HG03432 (cell line): ENCODE measurements around the gene OR7A17.

ENCODE experiments used
- ATAC-seq: cut with Tn5 transposase; IDR thresholded peaks from one replicate; pipeline ENCODE4 v1.9.1; 2021; ENCODE audit warnings: mild to moderate bottlenecking, moderate library complexity; ENCODE audit not compliant: unreplicated experiment

Gene OR7A17

DNA sequence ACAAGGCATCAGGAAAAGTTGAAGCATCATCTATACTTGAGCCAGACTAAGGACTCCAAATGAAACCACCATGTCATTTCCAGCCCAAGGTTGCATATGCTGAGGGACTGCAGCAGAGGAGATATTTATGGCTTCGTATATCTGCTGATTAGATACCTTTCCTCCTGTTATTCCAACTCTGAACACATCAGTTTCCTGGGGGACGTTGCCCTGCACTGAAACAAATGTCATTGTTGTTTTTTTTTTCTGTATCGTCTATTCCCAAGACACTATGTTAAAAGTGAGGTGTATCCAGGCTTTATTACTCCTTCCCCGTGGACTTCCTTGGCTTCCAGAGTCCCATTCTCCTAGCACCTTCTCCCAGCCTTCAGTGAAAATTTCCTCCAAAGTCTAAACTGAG, at the start of gene OR7A17:
Gene OR7A17 (minus strand): TSS at position 101 of the 400 bp plus-strand sequence. CDS start 4,777 bp downstream, outside the sequence.
- ATAC-seq = no peak

DNA sequence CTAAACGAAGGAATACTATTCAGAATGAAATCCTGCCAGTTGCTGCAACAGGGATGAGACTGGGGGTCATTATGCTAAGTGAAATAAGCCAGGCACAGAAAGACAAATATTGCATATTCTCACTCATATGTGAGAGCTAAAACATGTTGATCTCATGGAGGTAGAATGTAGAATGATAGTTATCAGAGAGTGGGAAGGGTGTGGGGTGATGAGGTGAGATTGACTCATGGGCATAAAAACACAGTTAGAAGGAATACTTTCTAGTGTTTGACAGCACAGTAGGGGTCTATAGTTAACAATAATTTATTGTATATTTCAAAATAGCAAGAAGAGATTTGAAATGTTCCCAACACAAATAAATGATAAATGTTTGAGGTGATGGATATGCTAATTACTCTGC, 47.6 kb upstream of the OR7A17 start:
- ATAC-seq = no peak

DNA sequence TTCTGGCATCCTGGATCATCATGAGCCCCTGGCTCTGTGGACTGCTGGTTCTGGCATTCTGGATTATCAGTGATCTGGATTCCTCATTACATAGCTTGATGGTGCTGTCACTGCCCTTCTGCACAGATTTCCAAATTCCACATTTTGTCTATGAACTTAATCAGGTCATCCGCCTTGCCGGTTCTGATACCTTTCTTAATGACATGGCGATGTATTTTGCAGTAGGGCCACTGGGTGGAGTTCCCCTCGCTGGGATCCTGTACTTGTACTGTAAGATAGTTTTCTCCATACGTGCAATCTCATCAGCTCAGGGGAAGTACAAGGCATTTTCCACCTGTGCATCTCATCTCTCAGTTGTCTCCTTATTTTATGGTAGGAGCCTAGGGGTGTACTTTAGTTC, 30.9 kb upstream of the OR7A17 start:
- no peak for ATAC-seq

DNA sequence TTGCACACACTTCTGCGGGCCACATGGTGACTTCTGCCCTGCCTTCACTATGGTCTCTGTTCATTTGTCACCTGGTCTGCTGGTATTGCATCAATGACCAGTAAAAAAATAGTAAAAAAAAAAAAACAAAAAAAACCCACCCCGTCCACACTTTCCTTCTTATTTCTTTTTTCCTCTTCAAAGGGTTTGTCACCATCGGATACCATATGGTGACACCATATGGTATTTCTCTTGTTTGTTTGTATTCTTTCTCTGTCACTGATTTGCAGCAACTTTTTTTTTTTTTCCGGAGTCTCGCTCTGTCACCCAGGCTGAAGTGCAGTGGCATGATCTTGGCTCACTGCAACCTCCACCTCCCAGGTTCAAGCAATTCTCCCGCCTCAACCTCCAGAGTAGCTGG, 29.2 kb upstream of the OR7A17 start:
- ATAC-seq = no peak

DNA sequence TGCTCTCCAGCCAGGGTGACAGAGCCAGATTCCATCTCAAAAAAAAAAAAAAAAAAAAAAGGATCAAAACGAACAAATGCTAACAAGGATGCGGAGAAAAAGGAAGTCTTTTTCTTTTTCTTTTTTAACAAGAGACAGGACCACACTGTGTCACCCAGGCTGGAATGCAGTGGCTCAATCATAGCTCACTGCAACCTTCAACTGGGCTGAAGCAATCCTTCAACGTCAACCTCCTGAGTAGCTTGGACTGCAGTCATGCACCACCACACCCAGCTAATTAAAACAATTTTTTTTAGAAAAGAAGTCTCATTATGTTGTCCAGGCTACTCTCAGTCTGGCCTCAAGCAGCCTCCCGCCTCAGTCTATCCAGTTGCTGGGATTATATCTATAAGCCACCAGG, 20.8 kb upstream of the OR7A17 start:
- ATAC-seq = no peak

DNA sequence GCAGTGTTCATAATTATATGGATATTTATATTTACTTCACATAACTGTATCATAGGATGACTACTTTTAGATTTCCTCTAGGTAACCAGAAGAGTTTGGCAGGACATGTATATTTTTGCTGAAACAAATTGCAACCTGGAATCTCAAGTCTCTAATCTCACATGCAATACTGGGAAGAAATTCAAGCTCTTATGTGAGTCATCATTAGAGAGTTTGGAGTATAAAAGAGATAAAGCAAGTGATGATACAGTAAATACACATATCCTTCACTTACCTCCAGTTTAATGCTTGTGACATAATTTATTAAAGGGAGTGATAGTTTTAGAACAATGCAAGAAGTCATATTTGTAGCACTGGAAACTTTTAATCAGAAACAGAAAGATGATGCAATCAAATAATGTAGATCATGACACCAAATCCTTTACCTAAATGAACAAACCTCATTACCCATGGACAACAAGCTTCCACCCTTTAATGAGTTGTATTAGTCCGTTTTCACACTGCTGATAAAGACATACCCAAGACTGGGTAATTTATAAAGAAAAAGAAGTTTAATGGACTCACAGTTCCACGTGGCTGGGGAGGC, 15.8 kb upstream of the OR7A17 start:
- no peak for ATAC-seq

DNA sequence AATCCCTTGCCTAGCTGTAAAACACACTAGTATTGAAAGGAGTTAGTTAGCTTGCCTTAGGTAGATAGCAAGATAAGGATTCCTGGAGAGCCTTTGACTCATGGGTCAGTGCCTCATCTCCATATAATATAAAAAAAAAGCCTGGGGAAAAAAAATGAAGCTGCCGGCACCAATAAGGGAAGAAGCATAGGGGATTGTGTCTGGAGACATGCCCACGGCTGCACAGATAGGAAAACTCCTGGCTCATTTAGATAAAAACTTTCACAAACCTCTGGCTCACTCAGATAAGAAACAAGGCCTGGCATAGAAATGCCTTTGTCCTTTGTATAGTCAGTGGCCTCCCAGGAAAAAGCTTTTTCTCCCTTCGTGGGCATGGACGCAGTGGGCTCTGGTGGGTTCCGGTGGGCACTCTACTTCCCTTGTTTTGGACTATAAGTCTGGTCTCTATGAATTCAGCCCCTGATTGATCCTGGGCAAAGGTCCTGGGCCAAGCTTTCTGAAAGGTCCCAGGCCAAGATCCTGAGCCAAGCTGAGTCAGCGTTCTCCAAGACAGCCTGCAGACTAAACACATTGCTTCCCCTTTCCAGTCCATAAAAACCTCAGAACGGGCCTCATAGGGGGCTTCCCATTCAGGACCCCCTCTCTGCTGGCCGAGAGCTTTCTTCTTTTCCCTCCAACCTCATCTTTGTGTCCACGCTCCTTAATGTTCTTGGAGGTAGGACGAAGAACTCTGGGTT, 4.9 kb upstream of the OR7A17 start:
- no peak for ATAC-seq

DNA sequence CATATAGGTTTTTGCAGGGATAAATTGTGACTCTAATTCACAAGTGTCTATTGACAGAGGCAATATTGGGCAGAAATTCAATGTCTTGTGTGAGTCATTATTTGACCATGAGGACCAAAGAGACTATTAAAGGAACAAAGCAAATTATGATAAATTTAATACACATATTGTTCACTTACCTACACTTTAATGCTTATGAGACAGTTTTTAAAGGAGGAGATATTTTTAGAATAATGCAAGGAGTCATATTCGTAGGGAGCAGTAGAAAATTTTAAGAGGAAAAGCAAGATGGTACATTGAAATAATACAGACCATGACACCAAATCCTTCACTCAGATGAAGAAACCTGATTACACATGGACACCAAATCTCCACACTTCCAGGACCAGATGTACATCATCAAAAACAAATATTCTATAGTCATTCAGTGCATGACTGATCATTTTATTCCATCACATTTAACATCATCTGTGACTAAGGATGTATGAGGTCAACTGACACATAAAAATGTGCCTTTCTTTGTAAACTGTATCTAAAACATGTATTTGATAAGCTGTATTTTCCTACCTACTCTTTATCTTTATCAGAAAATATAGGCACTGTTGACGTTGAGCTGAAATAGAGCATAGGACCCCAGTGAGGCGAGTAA, 4.2 kb upstream of the OR7A17 start:
- ATAC-seq = no peak

DNA sequence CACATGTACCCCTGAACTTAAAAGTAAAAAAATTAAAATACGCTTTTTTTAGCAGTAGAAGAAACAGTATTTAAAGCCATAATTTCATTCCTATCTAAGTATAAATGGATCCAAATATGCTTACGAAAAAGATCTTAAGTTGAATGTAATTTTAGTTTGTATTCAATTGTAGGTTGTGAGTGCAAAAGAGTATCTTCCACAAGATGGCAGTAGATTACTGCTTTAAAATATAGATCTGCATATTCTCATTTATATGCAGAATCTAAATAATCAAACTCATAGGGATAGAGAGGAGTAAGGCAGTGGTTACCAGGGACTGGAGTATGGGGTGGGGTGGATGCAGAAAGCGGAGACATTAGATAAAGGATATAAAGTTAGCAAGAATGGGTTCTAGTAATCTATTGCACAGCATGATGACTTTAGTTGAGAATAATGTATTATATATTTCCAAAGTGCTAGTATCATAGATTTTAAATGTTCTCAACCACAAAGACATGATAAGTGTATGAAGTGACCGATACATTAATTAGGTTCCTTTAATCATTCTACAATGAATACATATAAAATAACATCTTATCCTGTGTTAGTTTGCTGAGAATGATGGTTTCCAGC, 14.2 kb downstream of the OR7A17 start:
- no peak for ATAC-seq

DNA sequence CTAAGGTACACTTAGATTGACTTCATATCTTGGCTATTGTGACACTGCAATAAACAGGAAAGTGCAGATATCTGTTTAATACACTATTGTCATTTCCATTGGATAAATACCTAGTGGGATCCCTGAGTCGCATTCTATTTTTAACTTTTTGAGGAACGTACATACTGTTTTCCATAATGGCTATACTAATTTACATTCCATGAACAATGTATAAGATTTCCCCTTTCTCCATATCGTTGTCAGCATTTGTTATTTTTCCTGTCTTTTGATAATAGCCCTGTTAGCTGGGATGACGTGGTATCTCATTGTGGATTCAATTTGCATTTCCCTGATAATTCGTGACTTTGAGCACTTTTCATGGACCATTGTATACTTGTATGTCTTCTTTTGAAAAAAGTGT, 17.4 kb downstream of the OR7A17 start:
- ATAC-seq = no peak

DNA sequence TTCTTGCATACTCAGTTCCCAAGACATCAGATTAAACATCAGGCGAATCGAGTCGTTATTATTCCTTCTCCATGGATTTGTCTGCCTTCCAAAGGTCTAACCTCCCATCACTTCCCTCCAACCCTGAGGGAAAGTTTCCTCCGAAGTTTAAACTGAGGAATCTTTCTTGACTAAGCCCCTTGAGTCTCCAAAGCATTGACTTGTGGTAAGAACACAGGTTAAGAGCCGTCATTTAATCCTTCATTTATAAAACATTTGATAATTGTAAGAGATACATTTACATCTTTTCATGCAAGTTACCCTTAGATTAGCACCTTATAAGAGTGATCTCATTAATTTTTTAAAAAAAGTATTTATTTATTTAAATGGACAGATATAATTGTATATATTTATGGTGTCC, 37.1 kb downstream of the OR7A17 start, which contains the start of gene OR7A10:
Gene OR7A10 (minus strand): TSS at position 101 of the 400 bp plus-strand sequence. CDS start 7,045 bp downstream, outside the sequence.
- no peak for ATAC-seq

DNA sequence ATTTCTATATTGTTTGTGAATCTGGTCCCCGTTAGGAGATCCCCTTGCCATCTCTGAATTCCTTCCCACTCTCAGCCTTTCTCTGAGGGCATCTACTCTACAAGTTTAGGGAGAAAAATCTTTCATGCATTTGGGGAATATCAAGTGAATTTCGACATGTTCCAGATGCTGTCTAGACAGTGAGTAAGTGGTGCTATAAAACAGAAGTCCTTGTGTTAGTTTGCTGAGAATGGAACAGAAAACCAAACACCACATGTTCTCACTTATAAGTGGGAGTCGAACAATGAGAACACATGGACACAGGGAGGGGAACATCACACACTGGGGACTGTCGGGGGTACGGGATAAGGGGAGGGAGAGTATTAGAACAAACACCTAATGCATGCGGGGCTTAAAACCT, 42.4 kb downstream of the OR7A17 start:
- ATAC-seq = no peak

DNA sequence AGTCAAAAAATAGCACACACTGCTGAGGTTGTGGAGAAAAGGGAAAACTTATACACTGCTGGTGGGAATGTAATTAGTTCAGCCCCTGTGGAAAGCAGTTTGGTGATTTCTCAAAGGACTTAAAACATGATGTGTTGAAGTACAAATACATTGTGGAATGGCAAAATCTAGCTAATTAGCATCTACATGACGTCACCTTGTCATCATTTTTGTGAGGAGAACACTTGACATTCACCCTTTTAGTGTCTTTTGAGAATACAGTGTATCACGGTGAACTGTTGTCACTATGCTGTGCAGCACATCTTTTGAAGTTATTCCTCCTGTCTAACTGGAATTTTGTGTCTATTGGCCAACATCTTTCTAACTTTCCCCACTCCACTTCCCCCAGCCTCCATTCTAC, 42.8 kb downstream of the OR7A17 start:
- no peak for ATAC-seq

DNA sequence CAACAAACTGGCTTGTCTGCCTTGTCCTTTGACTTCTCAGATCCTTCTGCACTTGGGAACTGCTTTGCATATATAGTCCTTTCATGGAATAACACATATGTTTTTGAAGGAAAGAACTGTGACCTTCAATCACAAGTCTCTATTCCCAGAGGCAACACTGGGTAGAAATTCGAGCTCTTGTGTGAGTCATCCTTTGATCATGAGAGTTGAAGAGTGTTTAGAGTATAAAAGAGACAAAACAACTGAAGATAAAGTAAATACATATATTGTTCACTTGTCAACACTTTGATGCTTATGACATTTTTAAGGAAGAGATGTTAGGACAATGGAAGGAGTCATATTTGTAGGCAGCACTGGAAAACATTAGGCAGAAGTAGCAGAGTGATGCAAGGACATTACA, 45.7 kb downstream of the OR7A17 start:
- ATAC-seq = no peak

DNA sequence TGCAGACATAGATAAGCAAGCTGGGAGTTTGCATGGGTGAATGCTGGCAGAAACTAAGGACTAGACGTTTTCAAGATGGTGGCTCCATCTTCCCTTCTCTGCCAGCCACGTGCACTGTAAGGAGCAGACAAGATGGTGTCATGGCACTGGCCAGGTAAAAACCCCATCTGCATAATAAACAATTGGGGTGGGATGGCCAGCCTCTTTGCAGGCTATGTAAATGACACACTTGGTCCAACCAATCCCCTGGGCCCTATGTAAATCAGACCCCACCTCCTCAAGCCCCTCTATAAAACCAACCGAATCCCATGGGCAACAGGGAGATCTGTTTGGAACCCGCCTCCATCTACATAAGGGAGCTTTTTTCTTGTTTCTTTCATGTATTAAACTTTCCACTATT, 48.5 kb downstream of the OR7A17 start:
- no peak for ATAC-seq

DNA sequence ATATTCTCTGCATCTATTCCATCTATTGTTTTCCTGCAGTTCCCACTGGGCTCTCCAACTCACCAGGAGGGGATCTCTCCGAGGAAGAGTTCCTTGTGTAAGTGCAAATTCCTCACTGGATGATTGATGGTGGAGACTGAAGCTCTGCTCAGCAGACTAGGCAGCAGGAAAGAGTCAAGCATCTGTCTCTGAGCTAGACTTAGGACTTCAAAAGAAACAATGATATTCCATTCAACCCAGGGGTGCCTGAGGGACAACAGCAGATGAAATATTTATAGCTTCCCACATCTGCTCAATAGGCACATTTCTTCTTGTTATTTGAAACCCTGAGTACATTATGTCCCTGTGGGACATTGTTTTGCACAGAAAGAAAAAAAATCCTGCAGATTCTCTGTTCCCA, 50.9 kb downstream of the OR7A17 start, which contains the start of the genes OR7A5 and OR7C1:
Gene OR7A5 (minus strand): TSS at position 175 of the 400 bp plus-strand sequence. CDS start 6,944 bp downstream, outside the sequence.
Gene OR7C1 (minus strand): TSS at position 175 of the 400 bp plus-strand sequence. CDS start 35,049 bp downstream, outside the sequence.
- no peak for ATAC-seq

DNA sequence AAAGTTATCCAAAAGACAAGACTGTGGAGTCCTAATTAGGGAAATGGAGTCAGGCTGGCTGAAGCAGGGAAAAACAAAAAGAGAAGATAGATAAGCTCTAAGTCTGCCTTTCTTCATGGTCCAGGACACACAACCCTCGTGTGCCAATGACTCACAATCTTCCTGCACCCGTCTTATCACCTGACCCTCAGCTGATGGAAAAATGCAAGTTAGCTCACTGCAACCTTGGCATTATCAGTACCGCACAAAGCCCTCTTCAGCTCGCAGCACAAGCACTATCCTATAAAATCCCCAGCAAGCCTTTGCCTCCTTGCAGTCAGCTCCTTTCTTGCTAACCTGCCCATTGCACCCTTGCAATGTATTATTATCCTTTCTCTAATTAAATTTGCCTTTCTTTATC, 55.2 kb downstream of the OR7A17 start:
- no peak for ATAC-seq
